GM12873 (cell line): Measurements from ENCODE around the gene PRKAG2.

Experiments
- TF ChIP-seq, protein P1 (sequence below): IDR thresholded peaks from 2 replicates; pipeline ENCODE4 v1.5.1; 2012; ENCODE audit warnings: low read depth, mild to moderate bottlenecking, moderate library complexity, low read length, control low read depth; ENCODE audit not compliant: insufficient read depth; ENCODE audit errors: missing control alignments

Gene PRKAG2

DNA sequence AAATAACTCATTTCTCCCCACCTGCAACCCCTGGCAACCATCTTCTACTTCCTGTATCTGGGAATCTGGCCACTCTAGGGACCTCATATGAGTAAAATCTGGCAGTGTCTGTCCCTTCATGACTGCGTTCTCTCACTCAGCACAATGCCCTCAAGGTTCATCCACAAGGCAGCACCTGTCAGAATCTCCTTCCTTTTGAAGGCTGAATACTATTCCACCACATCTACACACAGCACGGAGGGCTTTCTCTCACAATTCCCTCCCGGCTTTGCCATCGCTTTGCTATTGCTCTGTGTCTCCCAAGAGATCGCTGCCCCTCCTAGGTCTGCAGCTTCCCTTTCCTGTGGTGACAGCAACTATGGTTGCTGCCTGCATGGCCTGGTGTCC lies 182.5 kb downstream of the PRKAG2 start:
- TF ChIP-seq, protein P1, sequence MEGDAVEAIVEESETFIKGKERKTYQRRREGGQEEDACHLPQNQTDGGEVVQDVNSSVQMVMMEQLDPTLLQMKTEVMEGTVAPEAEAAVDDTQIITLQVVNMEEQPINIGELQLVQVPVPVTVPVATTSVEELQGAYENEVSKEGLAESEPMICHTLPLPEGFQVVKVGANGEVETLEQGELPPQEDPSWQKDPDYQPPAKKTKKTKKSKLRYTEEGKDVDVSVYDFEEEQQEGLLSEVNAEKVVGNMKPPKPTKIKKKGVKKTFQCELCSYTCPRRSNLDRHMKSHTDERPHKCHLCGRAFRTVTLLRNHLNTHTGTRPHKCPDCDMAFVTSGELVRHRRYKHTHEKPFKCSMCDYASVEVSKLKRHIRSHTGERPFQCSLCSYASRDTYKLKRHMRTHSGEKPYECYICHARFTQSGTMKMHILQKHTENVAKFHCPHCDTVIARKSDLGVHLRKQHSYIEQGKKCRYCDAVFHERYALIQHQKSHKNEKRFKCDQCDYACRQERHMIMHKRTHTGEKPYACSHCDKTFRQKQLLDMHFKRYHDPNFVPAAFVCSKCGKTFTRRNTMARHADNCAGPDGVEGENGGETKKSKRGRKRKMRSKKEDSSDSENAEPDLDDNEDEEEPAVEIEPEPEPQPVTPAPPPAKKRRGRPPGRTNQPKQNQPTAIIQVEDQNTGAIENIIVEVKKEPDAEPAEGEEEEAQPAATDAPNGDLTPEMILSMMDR: no peak

DNA sequence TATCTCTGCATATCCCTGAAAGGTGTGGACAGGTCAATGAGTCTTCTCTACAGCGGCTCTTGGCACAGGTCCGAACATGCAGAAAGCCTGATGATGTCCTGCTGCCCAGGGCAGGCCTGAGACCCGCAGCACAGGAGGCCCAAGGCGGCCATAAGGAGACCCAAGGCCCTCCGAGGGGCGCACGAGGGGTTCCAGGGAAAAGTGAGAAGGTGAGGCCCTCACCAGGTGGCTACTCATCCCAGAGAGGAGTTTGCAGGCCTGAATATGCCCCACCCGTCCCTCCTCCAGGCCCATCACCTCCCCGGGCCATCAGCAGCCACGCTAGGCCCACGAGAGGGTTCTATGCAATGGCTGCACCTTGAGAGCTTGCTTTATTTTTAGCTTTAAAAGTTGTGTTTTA lies 183.8 kb downstream of the PRKAG2 start:
- TF ChIP-seq, protein P1: no peak

DNA sequence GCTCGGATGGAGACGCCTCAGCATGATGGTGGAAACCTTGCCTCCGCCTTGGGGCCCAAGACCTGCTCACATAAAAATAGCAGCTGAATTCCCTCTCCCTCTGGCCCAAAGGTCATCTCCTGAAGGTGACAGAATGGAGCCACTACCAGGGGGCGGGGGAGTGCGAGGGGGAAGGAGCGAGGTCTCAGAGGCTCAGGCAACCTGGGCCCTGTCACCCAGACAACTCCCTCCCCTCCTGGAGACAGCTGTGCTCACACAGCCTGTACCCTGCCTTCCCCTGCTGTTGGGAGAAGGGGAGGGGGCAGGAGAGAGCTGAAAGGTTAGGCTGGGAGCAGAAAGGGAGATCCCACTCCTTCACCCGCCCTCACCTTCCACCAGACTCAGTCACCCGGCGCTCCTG lies 184.2 kb downstream of the PRKAG2 start:
- TF ChIP-seq, protein P1: no peak

DNA sequence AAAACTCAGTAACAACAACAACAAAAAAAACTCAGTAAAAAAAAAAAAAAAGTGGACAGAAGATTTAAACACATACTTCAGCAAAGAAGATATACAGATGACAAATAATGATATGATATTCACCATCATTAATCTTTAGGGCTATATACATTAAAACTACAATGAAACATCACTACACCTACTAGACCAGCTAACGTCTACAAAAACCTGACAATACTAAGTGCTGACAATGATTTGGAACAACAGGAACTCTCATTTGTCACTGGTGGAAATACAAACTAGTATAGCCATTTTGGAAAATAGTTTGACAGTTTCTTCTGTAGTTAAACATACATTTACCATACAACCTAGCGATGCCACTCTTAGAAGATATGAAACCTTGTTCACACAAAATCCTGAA lies 185.5 kb downstream of the PRKAG2 start:
- TF ChIP-seq, protein P1: no peak

DNA sequence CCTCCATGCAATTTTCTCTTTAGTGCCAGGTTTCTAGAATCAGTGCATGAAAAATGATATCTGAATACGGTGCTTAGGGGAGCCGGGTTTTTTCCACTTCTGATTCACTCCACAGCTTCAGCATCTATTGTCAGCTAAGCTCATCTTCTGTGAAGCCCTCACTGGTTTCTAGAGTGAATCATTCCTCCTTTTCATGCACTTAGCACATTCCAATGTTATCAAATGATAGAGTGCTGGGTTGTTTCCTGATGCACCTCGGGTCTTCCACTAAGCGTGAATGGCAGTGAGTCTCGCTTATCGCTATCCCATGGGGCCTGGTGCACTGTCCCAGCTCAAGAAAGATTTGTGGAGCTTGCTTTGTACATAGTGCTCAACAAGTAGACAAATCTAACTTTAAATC lies 186.3 kb downstream of the PRKAG2 start:
- TF ChIP-seq, protein P1: no peak

DNA sequence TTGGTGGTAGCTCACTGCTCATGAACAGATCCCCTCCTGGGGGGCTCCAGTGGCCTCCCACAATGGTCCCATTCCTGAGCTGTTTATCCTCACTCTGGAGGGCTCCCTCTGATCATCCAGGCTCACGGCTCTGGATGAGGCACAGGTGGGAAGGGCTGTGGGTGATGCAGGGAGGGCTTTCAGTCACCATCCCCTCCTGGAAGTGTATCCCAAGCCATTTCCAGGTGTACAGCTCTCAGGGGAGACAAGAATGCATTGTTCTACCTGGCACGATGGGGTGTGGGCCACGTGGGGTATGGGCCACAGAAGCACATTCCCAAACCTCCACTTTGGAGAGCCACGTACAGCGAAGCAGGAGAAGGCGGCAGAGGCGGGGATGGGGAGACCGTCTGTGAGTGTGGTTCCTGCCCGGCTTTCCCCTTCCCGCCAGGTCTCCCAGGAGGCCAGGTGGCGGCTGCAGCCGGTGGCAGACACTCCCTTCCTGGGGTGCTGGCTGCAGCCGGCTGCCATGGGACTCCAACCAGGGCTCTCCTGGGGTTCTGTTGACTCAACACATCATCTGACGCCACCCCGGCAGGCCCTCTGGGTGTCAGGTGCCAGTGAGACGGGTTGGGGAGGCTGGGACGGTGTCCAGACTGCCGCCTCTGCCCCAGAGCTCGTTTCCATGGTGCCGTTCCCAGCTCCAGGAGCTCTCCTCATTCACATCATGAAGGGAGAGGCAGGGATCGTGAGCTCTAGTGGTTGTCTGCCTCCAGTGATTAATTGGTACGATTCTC lies 187.5 kb downstream of the PRKAG2 start:
- TF ChIP-seq, protein P1: no peak

DNA sequence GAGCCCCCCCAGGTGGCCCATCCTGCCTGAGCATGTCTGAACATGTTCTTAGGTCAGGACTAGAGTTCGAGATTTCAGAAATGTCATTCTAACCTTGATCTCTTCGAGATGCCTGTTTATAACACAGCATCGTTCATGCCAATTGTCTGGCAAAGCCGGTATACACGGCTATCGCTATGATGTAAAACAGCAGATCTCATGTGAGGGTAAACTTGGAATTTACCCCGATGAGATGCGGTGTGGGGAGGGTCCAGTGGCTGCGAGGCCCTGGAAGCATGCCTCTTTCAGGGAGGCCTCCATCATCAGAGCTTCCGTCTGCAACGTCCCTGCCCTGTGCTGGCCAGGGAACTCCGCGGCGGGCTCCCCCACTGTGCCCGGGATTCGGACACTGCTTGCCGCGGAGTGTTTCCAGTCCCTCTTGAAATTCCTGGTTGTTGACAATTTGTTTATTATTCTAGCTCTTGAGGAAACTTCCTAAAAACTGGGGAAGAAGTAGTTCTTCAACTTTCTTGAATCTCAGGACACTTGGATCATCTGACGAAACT lies 188.6 kb downstream of the PRKAG2 start:
- TF ChIP-seq, protein P1: no peak
